OCI-LY1 (cell line): Measurements from ENCODE around the gene PCSK7.

ENCODE experiments used
- EZH2 ChIP-seq: fragments of 200-600 bp; sonication (generic), shearing (Covaris generic); IDR thresholded peaks from 2 replicates; pipeline ENCODE4 v1.8.0; 2017; ENCODE audit warnings: borderline replicate concordance, mixed run types, mild to moderate bottlenecking, antibody characterized with exemption, low read length, moderate library complexity, mixed read lengths
- TF ChIP-seq, protein P1 (sequence below): fragments of 200-600 bp; sonication (generic), shearing (Covaris generic); IDR thresholded peaks from 2 replicates; pipeline ENCODE4 v1.5.1; 2017; ENCODE audit warnings: mild to moderate bottlenecking, antibody characterized with exemption, low read length, moderate library complexity, mixed read lengths

DNA sequence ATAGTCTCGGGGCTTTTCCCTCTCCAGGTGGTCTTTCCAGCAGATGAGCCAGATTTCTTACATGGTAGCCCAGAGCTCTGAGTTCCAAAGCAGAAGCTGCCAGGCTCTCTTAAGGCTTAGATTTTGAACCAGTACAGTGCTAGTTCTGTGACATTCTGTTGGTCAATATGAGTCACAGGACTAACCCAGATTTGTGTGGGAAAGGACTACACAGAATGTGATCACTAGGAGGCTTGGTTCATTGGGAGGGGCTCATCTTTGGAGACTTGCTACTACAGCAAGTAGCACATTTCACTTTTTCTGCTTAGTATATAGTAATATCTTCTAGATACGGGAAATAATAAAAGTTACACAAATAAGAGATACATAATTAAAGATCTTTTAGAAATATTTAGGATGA lies 24.7 kb upstream of the PCSK7 start:
- TF ChIP-seq, protein P1, sequence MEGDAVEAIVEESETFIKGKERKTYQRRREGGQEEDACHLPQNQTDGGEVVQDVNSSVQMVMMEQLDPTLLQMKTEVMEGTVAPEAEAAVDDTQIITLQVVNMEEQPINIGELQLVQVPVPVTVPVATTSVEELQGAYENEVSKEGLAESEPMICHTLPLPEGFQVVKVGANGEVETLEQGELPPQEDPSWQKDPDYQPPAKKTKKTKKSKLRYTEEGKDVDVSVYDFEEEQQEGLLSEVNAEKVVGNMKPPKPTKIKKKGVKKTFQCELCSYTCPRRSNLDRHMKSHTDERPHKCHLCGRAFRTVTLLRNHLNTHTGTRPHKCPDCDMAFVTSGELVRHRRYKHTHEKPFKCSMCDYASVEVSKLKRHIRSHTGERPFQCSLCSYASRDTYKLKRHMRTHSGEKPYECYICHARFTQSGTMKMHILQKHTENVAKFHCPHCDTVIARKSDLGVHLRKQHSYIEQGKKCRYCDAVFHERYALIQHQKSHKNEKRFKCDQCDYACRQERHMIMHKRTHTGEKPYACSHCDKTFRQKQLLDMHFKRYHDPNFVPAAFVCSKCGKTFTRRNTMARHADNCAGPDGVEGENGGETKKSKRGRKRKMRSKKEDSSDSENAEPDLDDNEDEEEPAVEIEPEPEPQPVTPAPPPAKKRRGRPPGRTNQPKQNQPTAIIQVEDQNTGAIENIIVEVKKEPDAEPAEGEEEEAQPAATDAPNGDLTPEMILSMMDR: no peak
- TF ChIP-seq EZH2: no peak
